Thymus (tissue), 11 donors: ENCODE measurements around the gene PAGE4. TPM values are rescaled to one million over a fixed set of nuclear protein-coding genes. Genes with fewer than 3 reads are reported as not detected.

Source experiments
- DNase-seq, 9 donors: peaks; one replicate each; pipeline ENCODE4 v3.0.0-alpha.2; 2013; ENCODE audit warnings: low spot score in 9 of 9, low read depth in 6 of 9, missing footprints in 1 of 9
- H3K27ac ChIP-seq, 2 donors: one replicate each; pipeline ENCODE4 v1.5.1; 2013; ENCODE audit warnings: control low read depth in 1 of 2, low read depth in 1 of 2, low read length in 1 of 2, mild to moderate bottlenecking in 1 of 2, moderate library complexity in 1 of 2
- H3K27me3 ChIP-seq, 2 donors: one replicate each; pipeline ENCODE4 v1.5.1; 2013; ENCODE audit warnings: low read length in 1 of 2; ENCODE audit not compliant: control insufficient read depth in 2 of 2, insufficient read depth in 1 of 2
- H3K36me3 ChIP-seq, 2 donors: one replicate each; pipeline ENCODE4 v1.5.1; 2013; ENCODE audit warnings: low read length in 1 of 2, mild to moderate bottlenecking in 1 of 2, moderate library complexity in 1 of 2; ENCODE audit not compliant: control insufficient read depth in 2 of 2, insufficient read depth in 2 of 2
- H3K4me1 ChIP-seq, 2 donors: one replicate each; pipeline ENCODE4 v1.5.1; 2013; ENCODE audit warnings: low read length in 2 of 2; ENCODE audit not compliant: control insufficient read depth in 2 of 2, insufficient read depth in 2 of 2
- H3K4me3 ChIP-seq, 2 donors: one replicate each; pipeline ENCODE4 v1.5.1; 2013; ENCODE audit warnings: low read length in 2 of 2, control low read depth in 1 of 2, mild to moderate bottlenecking in 1 of 2
- H3K9me3 ChIP-seq, 2 donors: one replicate each; pipeline ENCODE4 v1.5.1; 2013; ENCODE audit warnings: low read length in 1 of 2, mild to moderate bottlenecking in 1 of 2; ENCODE audit not compliant: control insufficient read depth in 2 of 2, insufficient read depth in 1 of 2
- WGBS: extraction: QIAGEN DNeasy Blood & Tissue Kit; methylation state at CpG from one replicate; pipeline ENCODE4 v1.1.7; 2013; 5-methylcytosine and 5-hydroxymethylcytosine counted together
- polyA plus RNA-seq: library from polyadenylated mRNA; stranded (reverse); fragments of 200-250 nt; gene quantifications from one replicate; pipeline ENCODE4 v1.2.3, GENCODE V29; 2013
- total RNA-seq: library from RNA; stranded (reverse); fragments of 120-200 nt; gene quantifications from one replicate; pipeline ENCODE4 v1.2.4, GENCODE V29; 2013
- donor health status: healthy.

PAGE4 gene
- total and polyA plus RNA-seq, 2 donors, result 0.80 to 1.2 TPM

DNA sequence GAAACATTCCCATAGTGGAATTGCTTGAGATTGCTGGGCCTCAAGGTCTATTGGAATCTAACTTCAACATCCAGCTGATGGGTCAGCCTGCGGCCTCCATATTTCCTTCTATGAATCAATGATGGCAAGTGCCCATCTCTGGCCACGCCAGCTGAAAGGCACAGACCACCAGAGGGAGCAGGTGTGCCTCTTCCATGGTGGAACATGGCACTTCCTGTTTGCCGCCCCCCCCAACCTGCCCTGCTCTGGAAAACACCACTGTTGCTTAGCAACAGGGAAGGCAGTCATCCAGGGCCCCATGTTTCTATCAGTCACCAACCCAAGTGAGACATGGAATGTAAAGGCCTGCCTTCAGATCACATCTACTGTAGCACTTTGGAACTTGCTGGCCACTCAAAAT is 11.6 kb downstream of the PAGE4 start:
- peak in 5 of 9 donors; percentile 0 to 38 (median 9) for DNase-seq
- Histone ChIP-seq H3K4me3 (no peak overlapping the region), H3K36me3 (no peaks in the 10 kb centered on the region), H3K9me3 (no peaks in the 10 kb centered on the region), H3K27me3 (no peaks in the 10 kb centered on the region), H3K4me1 (no peaks in the 10 kb centered on the region), H3K27ac (no peak overlapping the region)
- WGBS, result 57% methylated on average over 3 of the region's 3 CpGs

DNA sequence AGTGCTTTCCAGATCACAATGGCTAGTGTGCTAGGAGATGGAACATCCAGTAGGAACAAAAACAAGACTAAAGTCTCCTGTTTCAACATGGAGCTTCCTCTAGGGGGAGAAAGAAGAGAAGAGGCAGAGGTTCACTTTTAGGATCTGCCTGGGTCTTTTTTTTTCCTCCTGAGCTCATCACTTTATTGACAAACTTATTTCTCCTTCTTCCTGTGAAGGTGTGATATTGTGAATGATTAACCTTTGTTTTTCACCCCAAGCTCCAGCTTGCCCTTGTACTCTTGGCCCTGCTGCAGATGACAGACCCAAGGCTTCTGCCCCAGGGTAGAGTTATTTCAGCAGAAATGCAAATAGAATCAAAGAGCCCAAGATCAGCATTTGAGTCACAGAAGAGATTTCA is 13.5 kb downstream of the PAGE4 start:
- Histone ChIP-seq H3K27me3 (no peaks in the 10 kb centered on the region), H3K4me1 (no peaks in the 10 kb centered on the region), H3K4me3 (no peak overlapping the region), H3K27ac (no peak overlapping the region), H3K36me3 (no peaks in the 10 kb centered on the region), H3K9me3 (no peaks in the 10 kb centered on the region)
- DNase-seq, result no peak

DNA sequence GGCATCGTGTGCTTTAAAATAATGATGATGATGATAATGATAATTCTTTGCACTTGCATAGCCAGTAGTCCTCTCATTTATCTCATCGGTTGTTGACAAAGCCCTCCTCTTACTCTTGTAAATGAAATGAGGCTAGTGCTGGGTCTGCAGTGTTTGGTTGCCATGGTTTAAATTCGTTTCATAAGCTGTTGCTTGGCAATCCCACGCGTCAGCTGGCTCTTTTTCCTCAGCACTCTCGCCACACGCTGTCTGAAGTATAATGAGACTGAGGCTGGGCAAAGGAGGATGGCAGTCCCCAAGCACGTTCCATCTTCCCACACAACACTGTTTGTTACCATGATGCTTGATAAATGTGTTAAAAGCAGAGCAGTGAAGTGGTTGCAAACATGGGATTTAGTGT is 15.5 kb downstream of the PAGE4 start:
- no peak overlapping the region for H3K4me3 ChIP-seq
- DNase-seq, result no peak
- no peak overlapping the region for H3K27ac ChIP-seq
- H3K9me3 ChIP-seq, result no peaks in the 10 kb centered on the region
- H3K36me3 ChIP-seq, result no peaks in the 10 kb centered on the region
- WGBS, result 94% methylated on average over 8 of the region's 8 CpGs
- no peaks in the 10 kb centered on the region for H3K4me1 ChIP-seq
- H3K27me3 ChIP-seq, result no peaks in the 10 kb centered on the region

DNA sequence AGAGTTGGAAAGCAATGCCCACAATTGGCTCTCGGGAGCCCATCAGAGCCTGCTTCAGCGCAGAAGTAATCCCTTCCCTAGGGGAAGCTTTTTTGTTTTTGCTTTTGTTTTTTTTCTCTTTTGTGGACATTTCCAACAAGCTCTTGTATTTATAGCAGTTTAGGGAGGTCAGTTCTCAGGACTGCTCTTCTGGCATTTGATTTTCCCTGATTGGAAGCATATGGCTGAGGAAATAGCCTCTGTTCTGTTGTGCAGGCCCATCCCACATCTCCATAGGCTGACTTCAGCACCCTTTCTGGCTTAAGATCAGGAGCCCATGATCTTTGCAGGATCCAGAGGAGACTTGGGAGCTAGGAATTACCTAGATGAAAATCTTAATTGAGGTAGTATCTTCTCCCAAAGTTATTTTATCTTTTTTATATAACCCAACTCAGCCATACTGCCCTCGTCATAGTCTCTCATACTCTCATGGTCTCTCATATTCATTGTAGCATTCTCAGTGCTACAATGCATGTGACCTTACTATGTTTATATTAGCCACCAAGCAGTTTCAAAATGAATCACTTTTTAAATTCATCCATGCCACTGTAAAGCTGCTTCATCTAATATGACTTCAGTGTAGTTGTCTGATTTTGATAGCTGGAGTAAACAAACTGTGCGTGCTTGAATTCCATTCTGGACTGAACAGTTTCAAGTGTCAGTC is 16.7 kb downstream of the PAGE4 start:
- WGBS, result 97% methylated on average over 4 of the region's 4 CpGs
- Histone ChIP-seq H3K27me3 (no peaks in the 10 kb centered on the region), H3K27ac (no peak overlapping the region), H3K36me3 (no peaks in the 10 kb centered on the region), H3K4me3 (no peak overlapping the region), H3K4me1 (no peaks in the 10 kb centered on the region), H3K9me3 (no peaks in the 10 kb centered on the region)
- no peak for DNase-seq

DNA sequence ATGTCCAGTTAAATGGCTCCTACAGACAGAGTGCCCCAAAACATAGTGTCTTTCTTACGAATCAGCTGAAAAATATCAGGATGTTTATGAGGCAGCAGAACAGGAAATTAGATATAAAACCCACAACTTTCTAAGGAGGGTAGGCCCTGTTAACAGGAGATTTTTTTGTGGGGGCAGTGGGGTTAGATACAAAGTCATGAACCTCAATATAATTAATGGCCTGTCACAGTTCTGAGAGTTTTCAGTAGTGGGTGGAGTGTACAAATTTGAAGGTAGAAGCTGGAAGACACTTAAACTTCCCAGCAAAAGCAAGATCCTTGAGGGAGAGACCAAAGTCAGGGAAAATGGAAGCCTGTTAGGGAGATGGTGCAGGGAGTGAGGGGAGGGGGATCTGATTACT is 17.4 kb downstream of the PAGE4 start:
- Histone ChIP-seq H3K9me3 (no peaks in the 10 kb centered on the region), H3K36me3 (no peaks in the 10 kb centered on the region), H3K4me1 (no peaks in the 10 kb centered on the region), H3K4me3 (no peak overlapping the region), H3K27ac (no peak overlapping the region), H3K27me3 (no peaks in the 10 kb centered on the region)
- 51% methylated on average over 1 of the region's 1 CpG for WGBS
- DNase-seq, result no peak

DNA sequence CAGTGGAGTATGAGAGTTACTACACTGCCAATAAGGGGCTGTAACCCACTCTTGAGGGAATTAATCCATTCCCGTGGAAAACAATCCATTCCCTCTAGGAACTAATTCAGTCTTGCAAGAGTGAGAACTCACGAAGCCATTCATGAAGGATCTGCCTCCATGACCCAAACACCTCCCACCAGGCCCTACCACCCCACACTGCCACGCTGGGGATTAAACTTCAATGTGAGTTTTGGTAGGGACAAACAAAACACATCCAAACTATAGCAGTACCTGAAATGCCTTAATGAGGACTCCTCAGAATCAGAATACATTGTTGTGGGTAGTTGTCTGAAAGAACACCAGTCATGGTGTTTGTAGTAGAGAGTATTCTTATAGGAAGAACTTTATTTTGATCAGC is 19.2 kb downstream of the PAGE4 start:
- Histone ChIP-seq H3K27ac (no peak overlapping the region), H3K9me3 (no peaks in the 10 kb centered on the region), H3K27me3 (no peaks in the 10 kb centered on the region), H3K4me3 (no peak overlapping the region), H3K4me1 (no peaks in the 10 kb centered on the region), H3K36me3 (no peaks in the 10 kb centered on the region)
- 95% methylated on average over 3 of the region's 3 CpGs for WGBS
- DNase-seq, result no peak

DNA sequence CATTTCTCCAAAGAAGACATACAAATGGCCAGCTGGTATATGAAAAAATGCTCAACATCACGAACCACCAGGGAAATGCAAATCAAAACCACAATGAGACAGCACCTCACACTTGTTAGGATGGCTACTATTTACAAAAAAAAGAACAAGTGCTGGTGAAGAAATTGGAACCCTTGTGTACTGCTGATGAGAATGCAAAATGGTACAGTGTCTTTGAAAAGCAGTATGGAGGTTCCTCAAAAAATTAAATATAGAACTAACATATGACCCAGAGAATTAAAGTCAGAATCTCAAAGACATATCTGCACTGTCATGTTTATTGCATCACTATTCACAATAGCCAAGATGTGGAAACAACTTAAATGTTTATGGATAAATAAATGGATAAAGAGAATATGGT is 20.9 kb downstream of the PAGE4 start:
- Histone ChIP-seq H3K4me1 (no peaks in the 10 kb centered on the region), H3K27me3 (no peaks in the 10 kb centered on the region), H3K9me3 (no peaks in the 10 kb centered on the region), H3K27ac (no peak overlapping the region), H3K4me3 (no peak overlapping the region), H3K36me3 (no peaks in the 10 kb centered on the region)
- no peak for DNase-seq
- WGBS, result 9% methylated on average over 1 of the region's 1 CpG

DNA sequence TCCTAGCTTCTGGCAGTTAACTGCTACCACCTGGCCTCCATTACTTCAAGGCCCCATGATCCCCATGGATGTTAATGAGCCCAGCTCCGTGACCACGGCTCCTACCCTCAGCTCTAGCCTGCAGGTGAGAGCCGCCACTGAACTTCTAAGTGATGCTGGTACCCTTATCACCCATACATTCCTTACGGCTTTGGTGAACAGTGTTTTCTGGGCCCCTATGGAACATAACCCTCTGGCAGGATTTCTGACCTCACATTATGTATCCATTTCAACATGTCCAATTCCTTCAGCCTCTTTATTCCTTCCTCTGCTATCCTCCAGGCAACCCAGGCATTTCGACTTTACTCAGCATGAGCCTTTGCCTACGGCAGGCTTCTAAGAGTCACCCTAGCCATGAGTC is 24.6 kb downstream of the PAGE4 start:
- no peak for DNase-seq
- H3K4me3 ChIP-seq, result no peak overlapping the region
- no peaks in the 10 kb centered on the region for H3K4me1 ChIP-seq
- WGBS, result over 99% methylated on average over 6 of the region's 6 CpGs
- H3K27ac ChIP-seq, result no peak overlapping the region
- no peaks in the 10 kb centered on the region for H3K27me3 ChIP-seq
- H3K36me3 ChIP-seq, result no peaks in the 10 kb centered on the region
- H3K9me3 ChIP-seq, result no peaks in the 10 kb centered on the region

DNA sequence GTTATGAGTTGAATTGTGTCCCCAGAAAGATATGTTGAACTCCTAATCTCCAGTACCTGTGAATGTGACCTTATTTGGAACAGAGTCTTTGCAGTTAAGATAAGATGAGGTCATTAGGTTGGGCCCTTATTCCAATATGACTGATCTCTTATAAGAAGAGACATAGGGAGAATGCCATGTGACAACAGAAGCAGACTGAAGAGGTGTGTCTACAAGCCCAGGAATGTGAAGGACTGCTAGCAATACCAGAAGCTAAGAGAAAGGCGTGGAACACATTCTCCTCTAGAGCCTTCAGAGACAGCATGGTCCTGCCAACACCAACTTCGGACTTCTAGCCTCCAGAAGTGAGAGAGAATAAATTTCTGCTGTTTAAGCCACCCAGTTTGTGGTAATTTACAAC is 27.7 kb downstream of the PAGE4 start:
- no peak overlapping the region for H3K27ac ChIP-seq
- no peaks in the 10 kb centered on the region for H3K9me3 ChIP-seq
- WGBS, result 92% methylated on average over 2 of the region's 2 CpGs
- no peak for DNase-seq
- H3K27me3 ChIP-seq, result no peaks in the 10 kb centered on the region
- no peaks in the 10 kb centered on the region for H3K4me1 ChIP-seq
- H3K4me3 ChIP-seq, result no peak overlapping the region
- no peaks in the 10 kb centered on the region for H3K36me3 ChIP-seq

DNA sequence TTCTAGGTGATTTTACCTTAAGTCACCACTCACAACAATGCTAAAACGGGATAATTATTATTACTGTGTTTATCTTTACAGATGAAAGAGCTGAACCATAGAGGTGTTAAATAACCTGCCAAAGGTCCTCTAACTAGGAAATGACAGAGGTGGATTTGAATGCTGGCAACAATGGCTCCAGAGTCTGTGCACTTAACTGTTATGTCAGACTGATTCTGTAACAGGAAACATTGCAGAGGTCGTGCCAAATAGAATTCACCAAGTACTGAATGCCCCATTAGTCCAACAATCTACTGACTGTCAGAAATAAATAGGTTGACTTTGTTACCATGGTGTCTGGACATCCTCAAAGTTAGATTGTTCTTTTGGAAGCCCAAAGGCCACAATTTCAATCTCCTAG is 29.2 kb downstream of the PAGE4 start:
- H3K4me1 ChIP-seq, result no peaks in the 10 kb centered on the region
- H3K4me3 ChIP-seq, result no peak overlapping the region
- no peaks in the 10 kb centered on the region for H3K27me3 ChIP-seq
- no peak overlapping the region for H3K27ac ChIP-seq
- no peak for DNase-seq
- WGBS, result 63% methylated on average over 2 of the region's 2 CpGs
- H3K36me3 ChIP-seq, result no peaks in the 10 kb centered on the region
- no peaks in the 10 kb centered on the region for H3K9me3 ChIP-seq
